ENCODE measurements around the gene TUFT1. TPM values are rescaled to one million over a fixed set of nuclear protein-coding genes. Genes with fewer than 3 reads are reported as not detected.

The TUFT1 gene
- total RNA-seq, 1 donor from 2014 or later: 33.3 TPM

- DNase-seq: peak; percentile 51
Observed at GRCh38 chr1:151539321-151540020, 638 bp upstream of the TUFT1 start.

DNA sequence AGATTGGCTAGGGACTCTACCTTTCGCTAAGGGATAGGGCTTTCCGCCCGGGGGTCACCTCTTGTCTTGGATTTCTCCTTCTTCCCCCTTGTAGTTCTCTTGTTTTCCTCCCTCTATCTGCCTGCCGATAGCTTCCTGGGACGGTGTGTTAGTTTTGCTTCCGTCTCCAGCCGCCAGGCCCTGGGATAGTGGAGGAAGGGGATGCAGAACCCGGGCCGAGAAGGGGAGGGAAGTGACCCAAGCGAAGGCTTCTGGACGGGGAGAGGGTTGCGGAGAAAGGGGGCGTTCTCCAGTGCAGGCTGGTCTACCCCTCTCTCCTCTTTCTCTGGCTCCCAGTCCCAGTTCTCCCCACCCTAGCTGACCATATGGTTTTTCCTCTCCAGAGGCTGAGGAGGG, 871 bp downstream of the TUFT1 start:
- DNase-seq: no peak

GRCh38 chr1:151541752-151542151, 1.6 kb downstream of the TUFT1 start:
- no peak for DNase-seq

GRCh38 chr1:151542710-151543129, 2.6 kb downstream of the TUFT1 start:
- DNase-seq: peak; percentile 52

- no peak for DNase-seq
Observed at GRCh38 chr1:151545542-151545941, 5.4 kb downstream of the TUFT1 start.

DNA sequence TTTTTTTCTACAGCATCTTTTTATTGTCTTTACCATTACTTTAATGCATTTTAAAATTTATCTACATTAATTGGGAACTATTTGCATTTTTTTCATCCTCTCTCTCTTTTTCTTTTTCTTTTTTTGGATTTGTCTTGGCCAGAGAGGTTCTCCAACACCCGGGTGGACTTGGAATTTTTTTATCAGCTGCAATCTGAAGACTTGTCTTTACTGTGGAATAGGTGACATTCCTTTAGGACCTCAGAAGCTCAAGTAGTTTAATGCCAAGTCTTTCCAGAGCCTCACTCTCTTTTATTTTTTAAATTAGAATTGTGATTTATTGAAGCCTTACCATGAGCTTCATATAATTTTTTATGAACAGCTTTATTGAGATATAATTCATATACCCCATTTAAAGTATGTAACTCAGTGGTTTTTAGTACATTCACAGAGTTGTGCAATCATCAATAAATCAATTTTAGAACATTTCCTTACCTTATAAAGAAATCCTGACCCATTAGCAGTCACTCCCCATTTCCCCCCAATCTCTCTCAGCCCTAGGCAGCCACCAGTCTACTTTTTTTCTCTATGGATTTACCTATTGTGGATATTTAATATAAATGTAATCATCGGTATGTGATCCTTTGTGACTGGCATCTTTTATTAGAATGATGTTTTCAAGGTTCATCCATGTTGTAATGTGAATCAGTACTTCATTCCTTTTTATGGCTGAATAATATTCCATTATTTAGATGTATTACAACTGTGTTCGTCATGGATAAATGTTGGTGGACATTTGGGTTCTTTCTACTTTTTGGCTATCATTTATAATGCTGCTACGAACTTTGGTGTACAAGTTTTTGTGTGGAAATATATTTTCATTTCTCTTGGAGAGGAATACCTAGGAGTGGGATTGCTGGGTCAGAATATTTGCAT, 6.2 kb downstream of the TUFT1 start:
- no peak for DNase-seq

- DNase-seq: peak; percentile 14
Observed at GRCh38 chr1:151547119-151547899, 7.2 kb downstream of the TUFT1 start.

DNA sequence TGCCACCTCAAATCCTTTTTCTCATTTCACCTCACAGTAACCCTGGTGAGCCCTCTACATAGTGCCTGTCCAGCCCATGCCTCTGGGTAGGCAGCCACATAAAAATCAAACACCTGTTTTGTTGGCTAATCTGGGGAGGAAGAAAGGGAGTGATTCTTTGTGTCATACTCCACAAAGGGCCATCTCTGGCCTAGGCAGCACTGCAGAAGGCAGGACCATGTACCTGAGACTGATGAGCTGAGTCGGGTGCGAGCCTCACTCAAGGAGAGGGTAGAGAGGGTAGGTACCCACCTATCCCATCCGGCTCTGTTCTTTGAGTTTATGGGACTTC, 7.8 kb downstream of the TUFT1 start:
- no peak for DNase-seq

GRCh38 chr1:151549199-151549598, 9.1 kb downstream of the TUFT1 start:
- no peak for DNase-seq

GRCh38 chr1:151553659-151554058, 13.6 kb downstream of the TUFT1 start:
- DNase-seq: no peak

GRCh38 chr1:151556052-151556451, 15.9 kb downstream of the TUFT1 start:
- no peak for DNase-seq

GRCh38 chr1:151562661-151563060, 22.6 kb downstream of the TUFT1 start:
- no peak for DNase-seq

DNA sequence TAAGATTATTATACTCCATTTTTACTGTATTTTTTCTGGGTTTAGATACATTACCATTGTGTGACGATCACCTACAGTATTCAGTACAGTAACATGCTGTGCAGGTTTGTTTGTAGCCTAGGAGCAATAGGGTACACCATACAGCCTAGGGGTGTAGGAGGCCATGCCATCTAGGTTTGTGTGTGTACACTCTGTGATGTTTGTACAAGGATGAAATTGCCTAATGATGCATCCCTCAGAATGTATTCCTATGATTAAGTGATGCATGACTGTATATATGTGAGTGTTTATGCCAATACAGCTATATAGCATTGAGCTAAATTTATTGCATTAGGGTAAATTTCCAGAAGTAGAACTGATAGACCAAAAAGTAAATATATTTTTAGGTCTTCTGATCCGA, 23.3 kb downstream of the TUFT1 start:
- DNase-seq: no peak

DNA sequence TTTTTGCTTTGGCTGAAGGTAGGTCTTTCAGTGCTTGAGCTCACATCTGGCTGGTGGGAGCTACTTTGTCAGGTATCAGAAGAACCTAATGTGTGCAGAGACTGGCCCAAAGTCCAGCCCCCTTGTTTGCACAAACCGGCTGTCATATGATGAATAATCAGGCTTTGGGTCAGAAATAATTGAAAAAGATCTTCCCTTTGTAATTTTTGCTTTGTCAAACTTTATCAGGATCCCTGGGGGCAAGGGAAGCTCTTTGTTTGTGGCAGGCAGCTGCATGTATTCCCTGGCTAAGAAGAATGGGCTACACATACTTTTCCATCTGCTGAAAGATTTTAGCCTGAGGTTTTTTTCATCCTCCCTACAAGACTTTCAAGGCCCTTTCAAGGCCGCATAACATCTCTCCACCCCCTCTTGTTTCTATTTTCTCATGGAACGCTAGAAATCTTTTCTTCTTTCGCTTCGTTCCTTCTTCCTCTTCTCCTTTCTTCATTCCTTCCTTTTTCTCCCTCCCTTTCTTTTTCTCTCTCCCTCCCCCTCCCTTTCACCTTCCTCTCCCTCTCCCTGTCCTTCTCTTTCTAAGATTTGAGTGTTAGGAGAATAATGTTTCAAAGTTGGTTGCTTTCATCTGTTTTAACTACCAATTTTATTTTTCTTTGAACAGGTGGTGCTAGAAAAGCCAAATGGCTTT, 25.5 kb downstream of the TUFT1 start:
- DNase-seq: no peak

DNA sequence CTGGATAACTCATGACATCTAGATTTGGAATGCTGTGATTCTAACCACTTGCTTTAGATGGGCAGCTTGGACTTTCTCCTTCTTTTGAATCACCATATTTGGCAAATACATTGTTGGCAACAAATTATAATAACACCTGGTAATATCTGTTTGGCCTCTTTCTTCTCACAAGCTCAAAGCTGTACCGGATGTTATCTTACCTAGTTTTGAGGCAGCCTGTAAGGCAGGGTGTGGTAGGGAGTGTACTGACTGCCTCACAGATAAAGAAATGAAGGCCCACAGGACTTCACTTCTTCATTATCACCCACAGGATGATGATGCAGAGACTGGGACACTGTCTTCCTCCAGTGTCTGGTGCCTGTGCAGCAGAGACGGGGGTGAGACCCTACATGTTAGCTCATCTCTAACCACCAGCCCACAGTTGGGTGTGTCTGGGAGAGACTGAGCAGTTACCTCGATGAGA, 28.5 kb downstream of the TUFT1 start:
- DNase-seq: no peak

- no peak for DNase-seq
Observed at GRCh38 chr1:151570819-151571218, 30.7 kb downstream of the TUFT1 start.

DNA sequence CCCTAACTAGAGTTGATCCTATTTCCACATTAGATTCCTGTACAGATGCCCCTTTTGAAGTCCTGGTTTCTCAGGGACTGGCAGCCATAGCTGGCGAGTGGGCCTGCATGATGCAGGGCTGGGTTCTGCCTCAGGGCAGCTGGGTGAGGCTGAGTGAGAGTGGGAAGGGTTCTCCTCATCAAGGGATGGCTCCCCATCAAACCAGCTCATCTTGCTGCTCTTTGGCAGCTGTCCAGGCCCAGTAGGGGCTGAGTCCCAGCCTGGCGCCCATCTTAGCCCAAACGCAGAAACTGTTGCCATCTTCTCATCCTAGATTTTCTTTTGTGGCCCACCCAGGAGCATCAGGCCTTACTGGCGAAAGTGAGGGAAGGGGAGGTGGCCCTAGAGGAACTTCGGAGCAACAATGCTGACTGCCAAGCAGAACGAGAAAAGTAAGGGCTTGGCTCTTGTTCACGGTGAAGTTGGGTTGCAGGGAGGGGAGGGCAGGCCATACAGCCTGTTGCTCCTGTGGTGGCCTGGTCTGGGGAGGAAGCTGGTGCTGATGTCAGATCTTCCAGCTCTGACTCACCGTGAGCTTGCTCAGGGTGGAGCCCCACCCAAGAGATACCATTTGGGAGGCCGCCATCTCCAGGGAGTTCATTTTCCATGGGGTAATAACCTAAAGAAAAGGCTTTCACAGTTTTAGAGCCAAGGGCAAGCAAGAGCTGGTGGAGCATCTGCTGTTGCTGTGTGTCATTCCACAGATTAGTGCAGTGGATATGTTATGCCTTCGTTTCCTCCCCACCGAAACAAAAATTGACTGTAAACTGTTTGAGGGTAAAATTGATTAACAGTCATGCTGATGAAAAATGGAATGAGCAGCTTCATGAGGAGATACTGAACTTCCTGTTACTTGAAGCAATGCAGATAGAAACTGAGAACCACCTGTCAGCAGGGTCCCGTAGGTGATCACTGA, 34.7 kb downstream of the TUFT1 start:
- no peak for DNase-seq

DNA sequence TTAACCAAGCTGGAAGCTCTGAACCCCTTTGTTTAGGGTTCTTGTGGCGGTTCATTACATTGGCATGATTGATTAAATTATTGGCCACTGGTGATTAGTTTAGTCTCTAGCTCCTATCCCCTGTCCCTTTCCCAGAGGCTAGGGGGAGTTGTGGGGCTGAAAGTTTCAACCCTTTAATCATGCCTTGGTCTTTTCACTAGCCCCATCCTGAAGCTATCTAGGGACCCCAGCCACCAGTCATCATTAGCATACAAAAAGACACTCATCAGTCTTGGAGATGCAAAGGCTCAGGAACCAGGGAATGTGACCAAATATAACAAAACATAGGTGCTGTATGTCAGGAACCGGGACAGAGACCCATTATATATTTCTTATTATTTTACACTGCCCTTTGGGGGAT, 37.1 kb downstream of the TUFT1 start:
- no peak for DNase-seq

DNA sequence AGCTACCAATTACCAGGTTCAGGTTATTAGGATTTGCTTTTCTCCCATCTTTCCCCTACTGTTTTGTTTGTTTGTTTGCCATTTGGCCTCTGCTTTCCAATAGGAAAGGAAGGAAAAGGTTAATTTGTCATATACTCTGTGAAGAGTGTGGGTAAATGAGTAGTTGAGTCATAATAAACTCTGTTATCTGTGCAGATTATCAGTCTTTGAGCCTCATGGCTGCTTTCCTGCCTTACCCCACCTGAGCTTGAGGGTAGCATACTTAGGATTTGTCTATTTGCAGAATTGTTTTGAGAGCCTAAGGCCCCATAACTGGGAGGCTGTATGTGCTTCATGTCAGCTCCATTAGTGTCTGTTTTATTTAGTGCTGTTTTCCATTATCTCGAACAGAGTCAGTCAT, 38.8 kb downstream of the TUFT1 start:
- DNase-seq: no peak

- DNase-seq: no peak
Observed at GRCh38 chr1:151579436-151580225, 39.5 kb downstream of the TUFT1 start.

Data from skin of body (tissue), 2 donors.